GM08714 (cell line): ENCODE data around the gene CUL1.
A peak's percentile ranks its signal among the peaks of the same experiment; 100 is the strongest.

Experiments used
- H3K4me3 ChIP-seq: fragments of 200-500 bp; sonication (Bioruptor generic); 2 replicates; pipeline ENCODE4 v1.5.1; 2014; ENCODE audit warnings: mild to moderate bottlenecking, low read length, inconsistent platforms
- ZNF274 ChIP-seq: IDR thresholded peaks from 2 replicates; pipeline ENCODE4 v1.6.1; 2012; ENCODE audit warnings: mild to moderate bottlenecking, low read depth, low read length

Gene CUL1

GRCh38 chr7:148684289-148684830 is 14.3 kb upstream of the CUL1 start:
- H3K4me3 ChIP-seq: no peak overlapping the region
- no peak for TF ChIP-seq ZNF274

GRCh38 chr7:148686312-148686937 is 12.3 kb upstream of the CUL1 start:
- TF ChIP-seq ZNF274: no peak

GRCh38 chr7:148687555-148687954 is 11.1 kb upstream of the CUL1 start:
- TF ChIP-seq ZNF274: no peak
- no peak overlapping the region for H3K4me3 ChIP-seq

More at GRCh38 chr7:148686312-148686937, 12.3 kb upstream of the CUL1 start:
- H3K4me3 ChIP-seq: no peak overlapping the region

GRCh38 chr7:148688526-148688925 is 10.2 kb upstream of the CUL1 start:
- no peak for TF ChIP-seq ZNF274
- no peak overlapping the region for H3K4me3 ChIP-seq

GRCh38 chr7:148693651-148694050 is 5.1 kb upstream of the CUL1 start:
- no peak overlapping the region for H3K4me3 ChIP-seq
- TF ChIP-seq ZNF274: no peak

- no peak overlapping the region for H3K4me3 ChIP-seq
- no peak for TF ChIP-seq ZNF274
These were observed 4.1 kb upstream of the CUL1 start for GRCh38 chr7:148694631-148695030.

- TF ChIP-seq ZNF274: no peak
- H3K4me3 ChIP-seq: no peak overlapping the region
These were observed 2.8 kb upstream of the CUL1 start for GRCh38 chr7:148695953-148696352.

- no peak overlapping the region for H3K4me3 ChIP-seq
- no peak for TF ChIP-seq ZNF274
These were observed 1.9 kb upstream of the CUL1 start for GRCh38 chr7:148696787-148697186.

GRCh38 chr7:148697256-148698006 is 1.3 kb upstream of the CUL1 start:
- TF ChIP-seq ZNF274: no peak
- H3K4me3 ChIP-seq: peak overlapping the region; percentile 99

GRCh38 chr7:148698007-148698396 is 701 bp upstream of the CUL1 start:
- TF ChIP-seq ZNF274: no peak

GRCh38 chr7:148699024-148699781 is 500 bp downstream of the CUL1 start:
- TF ChIP-seq ZNF274: no peak
- peak overlapping the region; percentile 99 for H3K4me3 ChIP-seq

More at GRCh38 chr7:148698007-148698396, 701 bp upstream of the CUL1 start:
- peak overlapping the region; percentile 99 for H3K4me3 ChIP-seq

- no peak for TF ChIP-seq ZNF274
- H3K4me3 ChIP-seq: peak overlapping the region; percentile 99
These were observed 1.3 kb downstream of the CUL1 start for GRCh38 chr7:148699782-148700629.

- TF ChIP-seq ZNF274: no peak
- H3K4me3 ChIP-seq: peak overlapping the region; percentile 99
These were observed 2.0 kb downstream of the CUL1 start for GRCh38 chr7:148700661-148701064.
